HepG2 (cell line): ENCODE data around the gene MAP3K2. TPM values are rescaled to one million over a fixed set of nuclear protein-coding genes. Genes with fewer than 3 reads are reported as not detected.

Experiments
- ATF1 ChIP-seq: IDR thresholded peaks from 2 replicates; pipeline ENCODE4 v1.6.1; 2016; ENCODE audit warnings: mild to moderate bottlenecking, control low read depth
- CBX2 ChIP-seq, 2 experiments: fragments of 200-600 bp in 1 of 2; sonication (generic); formaldehyde crosslinking in 1 of 2; IDR thresholded peaks; 2 replicates each; pipeline versions ENCODE4 v1.7.0 to v1.8.1; 2018 to 2022; ENCODE audit warnings: low read depth in 2 of 2, low read length in 1 of 2, mild to moderate bottlenecking in 1 of 2, missing genetic modification reagents in 1 of 2
- CEBPG ChIP-seq: IDR thresholded peaks from 2 replicates; pipeline ENCODE4 v1.6.1; 2016
- CENPT ChIP-seq: sonication (generic); formaldehyde crosslinking; IDR thresholded peaks from 2 replicates; pipeline ENCODE4 v1.8.0; 2022; ENCODE audit warnings: low read depth, mild to moderate bottlenecking, moderate library complexity, missing genetic modification reagents
- CREM ChIP-seq, 2 experiments: sonication (generic) in 1 of 2; formaldehyde crosslinking in 1 of 2; IDR thresholded peaks; 2 replicates each; pipeline versions ENCODE4 v1.4.0 to v1.6.1; 2016 to 2020; ENCODE audit warnings: antibody characterized with exemption in 1 of 2, mild to moderate bottlenecking in 1 of 2, missing genetic modification reagents in 1 of 2
- ERF ChIP-seq: IDR thresholded peaks from 2 replicates; pipeline ENCODE4 v1.6.1; 2018; ENCODE audit warnings: missing biosample characterization, missing genetic modification reagents
- IKZF1 ChIP-seq: fragments of 450-650 bp; IDR thresholded peaks from 2 replicates; pipeline ENCODE4 v1.7.1; 2016
- KDM2A ChIP-seq: sonication (generic); formaldehyde crosslinking; IDR thresholded peaks from 2 replicates; pipeline ENCODE4 v1.4.0; 2020; ENCODE audit warnings: low read depth, missing genetic modification reagents, borderline replicate concordance
- NFYC ChIP-seq: IDR thresholded peaks from 2 replicates; pipeline ENCODE4 v1.6.1; 2016; ENCODE audit warnings: missing genetic modification reagents, missing compliant biosample characterization
- NR2F6 ChIP-seq, 2 experiments: IDR thresholded peaks; 2 replicates each; pipeline ENCODE4 v1.6.1; 2016; ENCODE audit warnings: antibody characterized with exemption in 1 of 2, mild to moderate bottlenecking in 1 of 2
- PCBP1 ChIP-seq: fragments of 200-400 bp; formaldehyde crosslinking; IDR thresholded peaks from 2 replicates; pipeline ENCODE4 v1.6.1; 2017; ENCODE audit warnings: mild to moderate bottlenecking, low read depth, low read length, borderline replicate concordance
- SP2 ChIP-seq: sonication (generic); formaldehyde crosslinking; IDR thresholded peaks from 2 replicates; pipeline ENCODE4 v1.5.1; 2020; ENCODE audit warnings: mild to moderate bottlenecking, missing genetic modification reagents
- ZBTB38 ChIP-seq: sonication (generic); formaldehyde crosslinking; IDR thresholded peaks from 2 replicates; pipeline ENCODE4 v1.5.1; 2020; ENCODE audit warnings: mild to moderate bottlenecking, missing genetic modification reagents
- ZNF232 ChIP-seq: sonication (generic); formaldehyde crosslinking; IDR thresholded peaks from 2 replicates; pipeline ENCODE4 v1.4.0; 2020; ENCODE audit warnings: missing genetic modification reagents, borderline replicate concordance
- ZNF44 ChIP-seq: sonication (generic); formaldehyde crosslinking; IDR thresholded peaks from 2 replicates; pipeline ENCODE4 v1.5.1; 2020; ENCODE audit warnings: mild to moderate bottlenecking, missing genetic modification reagents
- ZNF563 ChIP-seq: sonication (generic); formaldehyde crosslinking; IDR thresholded peaks from 2 replicates; pipeline ENCODE4 v1.8.0; 2022; ENCODE audit warnings: mild to moderate bottlenecking, moderate library complexity, missing genetic modification reagents
- ZNF790 ChIP-seq: sonication (generic); formaldehyde crosslinking; IDR thresholded peaks from 2 replicates; pipeline ENCODE4 v1.8.0; 2022; ENCODE audit warnings: missing genetic modification reagents, mild to moderate bottlenecking, borderline replicate concordance
- ZSCAN31 ChIP-seq: sonication (generic); formaldehyde crosslinking; IDR thresholded peaks from 2 replicates; pipeline ENCODE4 v1.5.0; 2020; ENCODE audit warnings: low read depth, mild to moderate bottlenecking, missing genetic modification reagents
- polyA plus RNA-seq, 8 experiments: library from polyadenylated mRNA; depleted of rRNA in 3 of 8; stranded (reverse) in 7 of 8; unstranded in 1 of 8; fragments of >200 nt; fragmentation: Illumina TruSeq in 4 of 8; extraction: Trizol in 4 of 8; gene quantifications; 2 replicates each; pipeline versions ENCODE4 v1.2.1 to v1.2.3, GENCODE V29; 2011 to 2016; ENCODE audit warnings: low read depth in 4 of 8, missing spikeins in 1 of 8, mixed read lengths in 1 of 8; ENCODE audit not compliant: insufficient read depth in 1 of 8
- total RNA-seq, 5 experiments: library from RNA; depleted of rRNA; stranded (reverse); fragments of >200 nt; fragmentation: Illumina TruSeq; extraction: Trizol; gene quantifications; 2 replicates each; pipeline ENCODE4 v1.2.3, GENCODE V29; 2016; ENCODE audit warnings: low read depth in 1 of 5
- TF ChIP-seq, protein P1 (sequence below): sonication (generic); formaldehyde crosslinking; IDR thresholded peaks from 2 replicates; pipeline ENCODE4 v1.4.0; 2020; ENCODE audit warnings: mild to moderate bottlenecking, missing genetic modification reagents
- TF ChIP-seq, protein P2 (sequence below): IDR thresholded peaks from 2 replicates; pipeline ENCODE4 v1.6.1; 2016; ENCODE audit warnings: missing genetic modification reagents, missing compliant biosample characterization
- TF ChIP-seq, protein P3 (sequence below): sonication (generic); formaldehyde crosslinking; IDR thresholded peaks from 2 replicates; pipeline ENCODE4 v1.5.1; 2020; ENCODE audit warnings: mild to moderate bottlenecking, missing genetic modification reagents, moderate library complexity
- TF ChIP-seq, protein P4 (sequence below): sonication (generic); formaldehyde crosslinking; IDR thresholded peaks from 2 replicates; pipeline ENCODE4 v1.4.0; 2020; ENCODE audit warnings: missing genetic modification reagents

Gene MAP3K2
- total and polyA plus RNA-seq, 2 of the 13 experiments (the other 11 are each of a cell fraction or from before 2014, with no cell fraction given): 12.2 to 37.2 TPM

DNA sequence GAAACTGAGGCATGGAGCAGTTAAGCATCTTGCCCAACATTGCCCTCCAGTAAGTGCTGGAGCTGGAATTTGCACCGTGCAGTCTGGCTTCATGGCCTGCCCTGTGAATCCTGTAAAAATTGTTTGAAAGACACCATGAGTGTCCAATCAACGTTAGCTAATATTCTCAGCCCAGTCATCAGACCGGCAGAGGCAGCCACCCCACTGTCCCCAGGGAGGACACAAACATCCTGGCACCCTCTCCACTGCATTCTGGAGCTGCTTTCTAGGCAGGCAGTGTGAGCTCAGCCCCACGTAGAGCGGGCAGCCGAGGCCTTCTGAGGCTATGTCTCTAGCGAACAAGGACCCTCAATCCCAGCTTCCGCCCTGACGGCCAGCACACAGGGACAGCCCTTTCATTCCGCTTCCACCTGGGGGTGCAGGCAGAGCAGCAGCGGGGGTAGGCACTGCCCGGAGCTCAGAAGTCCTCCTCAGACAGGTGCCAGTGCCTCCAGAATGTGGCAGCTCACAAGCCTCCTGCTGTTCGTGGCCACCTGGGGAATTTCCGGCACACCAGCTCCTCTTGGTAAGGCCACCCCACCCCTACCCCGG is 31.8 kb upstream of the MAP3K2 start (continued):
- TF ChIP-seq NFYC (CRISPR knock-in tag): peak; percentile 74
- peak; percentile 99 for TF ChIP-seq ZBTB38 (CRISPR knock-in tag)
- TF ChIP-seq ZNF563 (CRISPR knock-in tag): peak; percentile 61; the same call in 1 of the 2 replicates
- TF ChIP-seq, protein P1, sequence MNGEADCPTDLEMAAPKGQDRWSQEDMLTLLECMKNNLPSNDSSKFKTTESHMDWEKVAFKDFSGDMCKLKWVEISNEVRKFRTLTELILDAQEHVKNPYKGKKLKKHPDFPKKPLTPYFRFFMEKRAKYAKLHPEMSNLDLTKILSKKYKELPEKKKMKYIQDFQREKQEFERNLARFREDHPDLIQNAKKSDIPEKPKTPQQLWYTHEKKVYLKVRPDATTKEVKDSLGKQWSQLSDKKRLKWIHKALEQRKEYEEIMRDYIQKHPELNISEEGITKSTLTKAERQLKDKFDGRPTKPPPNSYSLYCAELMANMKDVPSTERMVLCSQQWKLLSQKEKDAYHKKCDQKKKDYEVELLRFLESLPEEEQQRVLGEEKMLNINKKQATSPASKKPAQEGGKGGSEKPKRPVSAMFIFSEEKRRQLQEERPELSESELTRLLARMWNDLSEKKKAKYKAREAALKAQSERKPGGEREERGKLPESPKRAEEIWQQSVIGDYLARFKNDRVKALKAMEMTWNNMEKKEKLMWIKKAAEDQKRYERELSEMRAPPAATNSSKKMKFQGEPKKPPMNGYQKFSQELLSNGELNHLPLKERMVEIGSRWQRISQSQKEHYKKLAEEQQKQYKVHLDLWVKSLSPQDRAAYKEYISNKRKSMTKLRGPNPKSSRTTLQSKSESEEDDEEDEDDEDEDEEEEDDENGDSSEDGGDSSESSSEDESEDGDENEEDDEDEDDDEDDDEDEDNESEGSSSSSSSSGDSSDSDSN (CRISPR knock-in tag): peak; percentile 45
- peak; percentile 15; the same call in 1 of the 2 replicates for TF ChIP-seq ERF
- TF ChIP-seq ATF1 (CRISPR knock-in tag): no peak
- TF ChIP-seq, protein P2, sequence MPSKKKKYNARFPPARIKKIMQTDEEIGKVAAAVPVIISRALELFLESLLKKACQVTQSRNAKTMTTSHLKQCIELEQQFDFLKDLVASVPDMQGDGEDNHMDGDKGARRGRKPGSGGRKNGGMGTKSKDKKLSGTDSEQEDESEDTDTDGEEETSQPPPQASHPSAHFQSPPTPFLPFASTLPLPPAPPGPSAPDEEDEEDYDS: 0 out of 2 replicates have a peak, but pooled peaks have one; percentile 28
- peak; percentile 54; the same call in 1 of the 2 replicates for TF ChIP-seq CEBPG (CRISPR knock-in tag)
- TF ChIP-seq, protein P3, sequence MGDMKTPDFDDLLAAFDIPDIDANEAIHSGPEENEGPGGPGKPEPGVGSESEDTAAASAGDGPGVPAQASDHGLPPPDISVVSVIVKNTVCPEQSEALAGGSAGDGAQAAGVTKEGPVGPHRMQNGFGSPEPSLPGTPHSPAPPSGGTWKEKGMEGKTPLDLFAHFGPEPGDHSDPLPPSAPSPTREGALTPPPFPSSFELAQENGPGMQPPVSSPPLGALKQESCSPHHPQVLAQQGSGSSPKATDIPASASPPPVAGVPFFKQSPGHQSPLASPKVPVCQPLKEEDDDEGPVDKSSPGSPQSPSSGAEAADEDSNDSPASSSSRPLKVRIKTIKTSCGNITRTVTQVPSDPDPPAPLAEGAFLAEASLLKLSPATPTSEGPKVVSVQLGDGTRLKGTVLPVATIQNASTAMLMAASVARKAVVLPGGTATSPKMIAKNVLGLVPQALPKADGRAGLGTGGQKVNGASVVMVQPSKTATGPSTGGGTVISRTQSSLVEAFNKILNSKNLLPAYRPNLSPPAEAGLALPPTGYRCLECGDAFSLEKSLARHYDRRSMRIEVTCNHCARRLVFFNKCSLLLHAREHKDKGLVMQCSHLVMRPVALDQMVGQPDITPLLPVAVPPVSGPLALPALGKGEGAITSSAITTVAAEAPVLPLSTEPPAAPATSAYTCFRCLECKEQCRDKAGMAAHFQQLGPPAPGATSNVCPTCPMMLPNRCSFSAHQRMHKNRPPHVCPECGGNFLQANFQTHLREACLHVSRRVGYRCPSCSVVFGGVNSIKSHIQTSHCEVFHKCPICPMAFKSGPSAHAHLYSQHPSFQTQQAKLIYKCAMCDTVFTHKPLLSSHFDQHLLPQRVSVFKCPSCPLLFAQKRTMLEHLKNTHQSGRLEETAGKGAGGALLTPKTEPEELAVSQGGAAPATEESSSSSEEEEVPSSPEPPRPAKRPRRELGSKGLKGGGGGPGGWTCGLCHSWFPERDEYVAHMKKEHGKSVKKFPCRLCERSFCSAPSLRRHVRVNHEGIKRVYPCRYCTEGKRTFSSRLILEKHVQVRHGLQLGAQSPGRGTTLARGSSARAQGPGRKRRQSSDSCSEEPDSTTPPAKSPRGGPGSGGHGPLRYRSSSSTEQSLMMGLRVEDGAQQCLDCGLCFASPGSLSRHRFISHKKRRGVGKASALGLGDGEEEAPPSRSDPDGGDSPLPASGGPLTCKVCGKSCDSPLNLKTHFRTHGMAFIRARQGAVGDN: peak; percentile 79
- 0 out of 2 replicates have a peak, but pooled peaks have one; percentile 64 for TF ChIP-seq PCBP1
- TF ChIP-seq KDM2A (CRISPR knock-in tag): peak; percentile 28
- no peak for TF ChIP-seq NR2F6 (IDR thresholded peaks at IDR 0.05)
- TF ChIP-seq NR2F6 (CRISPR knock-in tag; IDR thresholded peaks at IDR 0.05): 0 out of 2 replicates have a peak, but pooled peaks have one; percentile 3
- no peak for TF ChIP-seq IKZF1
- TF ChIP-seq CENPT (CRISPR knock-in tag): 0 out of 2 replicates have a peak, but pooled peaks have one; percentile 19
- peak; percentile 78 for TF ChIP-seq SP2
- TF ChIP-seq ZNF232 (CRISPR knock-in tag): no peak
- TF ChIP-seq, protein P4, sequence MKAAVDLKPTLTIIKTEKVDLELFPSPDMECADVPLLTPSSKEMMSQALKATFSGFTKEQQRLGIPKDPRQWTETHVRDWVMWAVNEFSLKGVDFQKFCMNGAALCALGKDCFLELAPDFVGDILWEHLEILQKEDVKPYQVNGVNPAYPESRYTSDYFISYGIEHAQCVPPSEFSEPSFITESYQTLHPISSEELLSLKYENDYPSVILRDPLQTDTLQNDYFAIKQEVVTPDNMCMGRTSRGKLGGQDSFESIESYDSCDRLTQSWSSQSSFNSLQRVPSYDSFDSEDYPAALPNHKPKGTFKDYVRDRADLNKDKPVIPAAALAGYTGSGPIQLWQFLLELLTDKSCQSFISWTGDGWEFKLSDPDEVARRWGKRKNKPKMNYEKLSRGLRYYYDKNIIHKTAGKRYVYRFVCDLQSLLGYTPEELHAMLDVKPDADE: no peak
- 0 out of 2 replicates have a peak, but pooled peaks have one; percentile 24 for TF ChIP-seq ZNF790 (CRISPR knock-in tag)
- peak; percentile 31; the same call in 1 of the 2 replicates for TF ChIP-seq CREM (IDR thresholded peaks at IDR 0.05)
- TF ChIP-seq CREM (CRISPR knock-in tag; IDR thresholded peaks at IDR 0.05): no peak
- TF ChIP-seq ZNF44: 0 out of 2 replicates have a peak, but pooled peaks have one; percentile 20
- peak; percentile 62 for TF ChIP-seq ZSCAN31 (CRISPR knock-in tag)
- TF ChIP-seq CBX2 (IDR thresholded peaks at IDR 0.05; ENCODE audit: low read depth, low read length): no peak
- TF ChIP-seq CBX2 (CRISPR knock-in tag; IDR thresholded peaks at IDR 0.05; ENCODE audit: low read depth): no peak
